OCI-LY7 (cell line): ENCODE data around the gene CDK10. TPM values are rescaled to one million over a fixed set of nuclear protein-coding genes. Genes with fewer than 3 reads are reported as not detected.
A peak's percentile ranks its signal among the peaks of the same experiment; 100 is the strongest.

Experiments
- BruUV-seq: library from RNA; stranded (reverse); fragments of 400-500 nt; replicated peaks from 2 replicates; lab custom pipeline; 2021; lab: Mats Ljungman, UMichigan
- CTCF ChIA-PET: fragments of 300-600 bp; sonication (Branson Sonifier 250); formaldehyde crosslinking; loops from one replicate; lab custom pipeline; 2022; ENCODE audit warnings: antibody characterized with exemption; ENCODE audit not compliant: unreplicated experiment; lab: Charles Lee
- POLR2A ChIA-PET: fragments of 300-600 bp; sonication (Branson Sonifier 250); formaldehyde crosslinking; loops from one replicate; lab custom pipeline; 2022; ENCODE audit warnings: antibody characterized with exemption; lab: Charles Lee
- DNase-seq: peaks from one replicate; pipeline ENCODE4 v3.0.0-alpha.2; 2015; ENCODE audit warnings: low spot score
- H2AFZ ChIP-seq: fragments of 200-600 bp; sonication (generic), shearing (Covaris generic); 2 replicates; pipeline ENCODE4 v1.6.1; 2014; ENCODE audit warnings: mild to moderate bottlenecking, antibody characterized with exemption, low read length, moderate library complexity
- H3K27ac ChIP-seq: fragments of 200-600 bp; sonication (generic); 2 replicates; pipeline ENCODE4 v1.5.1; 2014; ENCODE audit warnings: mixed run types, low read depth, mild to moderate bottlenecking, moderate library complexity, low read length, inconsistent platforms; ENCODE audit not compliant: poor library complexity, severe bottlenecking
- H3K36me3 ChIP-seq: fragments of 200-600 bp; sonication (generic); 2 replicates; pipeline ENCODE4 v1.6.1; 2014; ENCODE audit warnings: mild to moderate bottlenecking, antibody characterized with exemption, low read length, moderate library complexity, mixed read lengths; ENCODE audit not compliant: insufficient read depth
- H3K4me1 ChIP-seq: fragments of 200-600 bp; sonication (generic); 2 replicates; pipeline ENCODE4 v1.5.1; 2014; ENCODE audit warnings: mild to moderate bottlenecking, low read length; ENCODE audit not compliant: insufficient read depth, poor library complexity, severe bottlenecking
- H3K4me2 ChIP-seq: fragments of 200-600 bp; sonication (generic); 2 replicates; pipeline ENCODE4 v1.6.1; 2014; ENCODE audit warnings: mild to moderate bottlenecking, low read length
- H3K4me3 ChIP-seq: fragments of 200-600 bp; sonication (generic); 2 replicates; pipeline ENCODE4 v1.5.1; 2014; ENCODE audit warnings: mild to moderate bottlenecking, low read depth, low read length; ENCODE audit not compliant: poor library complexity, severe bottlenecking
- H3K79me2 ChIP-seq: fragments of 200-600 bp; sonication (generic); 2 replicates; pipeline ENCODE4 v1.6.1; 2016; ENCODE audit warnings: low read depth, mild to moderate bottlenecking, low read length, moderate library complexity, mixed read lengths; ENCODE audit not compliant: insufficient read depth
- H3K9me2 ChIP-seq: fragments of 200-600 bp; sonication (generic); 2 replicates; pipeline ENCODE4 v1.6.1; 2016; ENCODE audit warnings: mild to moderate bottlenecking, low read length, mixed read lengths; ENCODE audit not compliant: insufficient read depth
- H3K9me3 ChIP-seq: fragments of 200-600 bp; sonication (generic); 2 replicates; pipeline ENCODE4 v1.6.1; 2014; ENCODE audit warnings: mild to moderate bottlenecking, mixed run types, low read length, mixed read lengths
- H4K20me1 ChIP-seq: fragments of 200-600 bp; sonication (generic); 2 replicates; pipeline ENCODE4 v1.6.1; 2014; ENCODE audit warnings: mild to moderate bottlenecking, antibody characterized with exemption, low read length, moderate library complexity, mixed read lengths; ENCODE audit not compliant: insufficient read depth
- CTCF ChIP-seq: fragments of 200-600 bp; sonication (generic); conservative IDR thresholded peaks from 2 replicates; pipeline ENCODE4 v1.5.1; 2014; ENCODE audit warnings: mild to moderate bottlenecking, antibody characterized with exemption, low read length, moderate library complexity, mixed read lengths
- EZH2phosphoT487 ChIP-seq: fragments of 200-600 bp; sonication (generic); IDR thresholded peaks from 2 replicates; pipeline ENCODE4 v1.6.1; 2018; ENCODE audit warnings: low read depth, borderline replicate concordance, mild to moderate bottlenecking, mixed run types, antibody characterized with exemption, low read length, moderate library complexity, mixed read lengths
- intact Hi-C: fragments of 100-400 bp; cut with micrococcal nuclease; formaldehyde crosslinking; loops from one replicate; pipeline ENCODE4 v1.10.0; 2022; ENCODE audit not compliant: unreplicated experiment
- total RNA-seq, 2 experiments: library from RNA; depleted of rRNA in 1 of 2; stranded (reverse); fragments of >200 nt in 1 of 2; shearing (Covaris generic) in 1 of 2; gene quantifications; 2 replicates each; pipeline ENCODE4 v1.2.3, GENCODE V29; 2014 to 2022

Gene CDK10
- total RNA-seq, 2 experiments from 2014 or later = 98.6 to 130 TPM

DNA sequence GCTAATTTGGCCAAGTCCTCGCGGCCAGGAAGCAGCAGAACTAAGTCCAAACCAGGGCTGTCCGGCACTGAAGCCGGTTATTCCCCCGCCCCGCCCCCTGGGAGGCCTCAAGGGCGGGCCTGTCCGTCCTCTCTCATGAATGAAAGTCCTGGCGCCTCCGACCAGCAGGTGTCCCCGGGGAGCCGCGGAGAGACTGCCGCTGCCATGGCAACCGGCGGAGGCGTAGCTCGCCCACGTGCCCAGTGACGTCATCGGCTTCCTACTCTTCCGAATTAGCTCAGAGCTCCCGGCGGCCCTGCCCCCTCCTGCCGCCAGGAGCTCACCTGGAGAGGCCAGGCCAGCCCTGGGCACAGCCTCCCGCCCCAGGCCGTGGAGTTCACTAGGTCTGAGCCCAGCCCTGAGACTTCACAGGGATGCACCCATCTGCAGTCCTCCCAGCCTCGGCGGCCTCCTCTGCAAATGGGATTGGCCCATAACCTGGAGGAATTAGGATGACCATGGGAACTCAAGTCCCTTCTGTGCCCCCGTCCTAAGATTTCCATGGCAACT lies 13.7 kb downstream of the CDK10 start:
- no peak overlapping the region for H2AFZ ChIP-seq
- POLR2A ChIA-PET = interaction anchor here (0.6 to 0.7 kb wide), 2 partner anchors 62 to 160 kb away, joined by 3 to 4 read pairs; no protein-coding TSS in a partner anchor
- no TSS peak for BruUV-seq

GRCh38 chr16:89700649-89701424 lies 14.3 kb downstream of the CDK10 start:
- Histone ChIP-seq H3K4me3 (peak overlapping the region; percentile 74), H2AFZ (0 out of 2 replicates have a peak overlapping the region, but pooled peaks have one; percentile 29), H3K4me1 (peaks cover 31% of the 10 kb centered on the region), H3K79me2 (no peaks in the 10 kb centered on the region), H3K9me2 (no peaks in the 10 kb centered on the region), H3K27ac (peak overlapping the region; percentile 55), H3K9me3 (no peaks in the 10 kb centered on the region), H3K4me2 (peak overlapping the region; percentile 88), H3K36me3 (peaks cover 16% of the 10 kb centered on the region; the same call in 1 of the 2 replicates), H4K20me1 (no peaks in the 10 kb centered on the region)
- no peak for TF ChIP-seq EZH2phosphoT487
- peak; percentile 12; the same call in 1 of the 2 replicates for TF ChIP-seq CTCF
- CTCF ChIA-PET = interaction anchor here (0.6 to 1.0 kb wide), 4 partner anchors 69 to 218 kb away, joined by 3 read pairs; partner anchors contain the start of gene MC1R
- DNase-seq = peak; percentile 65
- intact Hi-C loops = loop anchor here (1.0 to 10.0 kb wide), 4 partner anchors 20 to 314 kb away; partner anchors contain the start of genes DBNDD1, MC1R and ZNF276
- POLR2A ChIA-PET = interaction anchor here (0.7 to 1.2 kb wide), 4 partner anchors 41 to 367 kb away, joined by 3 to 5 read pairs (median 4); no protein-coding TSS in a partner anchor
- BruUV-seq = no TSS peak

More for the DNA sequence above, 13.7 kb downstream of the CDK10 start:
- DNase-seq = peak; percentile 99
- Histone ChIP-seq H4K20me1 (no peaks in the 10 kb centered on the region), H3K4me2 (peak overlapping the region; percentile 88), H3K27ac (peak overlapping the region; percentile 55), H3K36me3 (peaks cover 23% of the 10 kb centered on the region; the same call in 1 of the 2 replicates), H3K4me1 (peaks cover 31% of the 10 kb centered on the region), H3K9me3 (no peaks in the 10 kb centered on the region), H3K9me2 (no peaks in the 10 kb centered on the region), H3K79me2 (no peaks in the 10 kb centered on the region), H3K4me3 (peak overlapping the region; percentile 74)
- intact Hi-C loops = loop anchor here (1.0 to 10.0 kb wide), 4 partner anchors 21 to 315 kb away; partner anchors contain the start of genes DBNDD1, MC1R and ZNF276
- TF ChIP-seq CTCF = peak; percentile 72
- no peak for TF ChIP-seq EZH2phosphoT487
- CTCF ChIA-PET = interaction anchor here (0.6 to 1.0 kb wide), 5 partner anchors 70 to 219 kb away, joined by 3 read pairs; partner anchors contain the start of gene MC1R
